OCI-LY1 (cell line): ENCODE results near the gene CHI3L1.

Source experiments
- H2AFZ ChIP-seq: fragments of 200-600 bp; sonication (generic), shearing (Covaris generic); 2 replicates; pipeline ENCODE4 v1.6.0; 2014; ENCODE audit warnings: antibody characterized with exemption, mild to moderate bottlenecking, low read length
- H3F3A ChIP-seq: fragments of 200-600 bp; sonication (generic), shearing (Covaris generic); 2 replicates; pipeline ENCODE4 v1.6.0; 2014; ENCODE audit warnings: mild to moderate bottlenecking, antibody characterized with exemption, low read length, moderate library complexity; ENCODE audit not compliant: insufficient read depth
- H3K27ac ChIP-seq: fragments of 200-600 bp; sonication (generic); 2 replicates; pipeline ENCODE4 v1.5.1; 2014; ENCODE audit warnings: low read length, mixed run types, mild to moderate bottlenecking, low read depth; ENCODE audit not compliant: poor library complexity, severe bottlenecking
- H3K27me3 ChIP-seq: fragments of 200-600 bp; sonication (generic); 2 replicates; pipeline ENCODE4 v1.6.0; 2014; ENCODE audit warnings: antibody characterized with exemption, mild to moderate bottlenecking, low read length, moderate library complexity; ENCODE audit not compliant: insufficient read depth
- H3K36me3 ChIP-seq: fragments of 200-600 bp; sonication (generic); 2 replicates; pipeline ENCODE4 v1.6.1; 2014; ENCODE audit warnings: mild to moderate bottlenecking, antibody characterized with exemption, low read length, moderate library complexity, mixed read lengths; ENCODE audit not compliant: insufficient read depth
- H3K4me1 ChIP-seq: fragments of 200-600 bp; sonication (generic); 2 replicates; pipeline ENCODE4 v1.5.1; 2014; ENCODE audit warnings: mild to moderate bottlenecking, low read length, moderate library complexity; ENCODE audit not compliant: insufficient read depth, severe bottlenecking
- H3K4me2 ChIP-seq: fragments of 200-600 bp; sonication (generic), shearing (Covaris generic); 2 replicates; pipeline ENCODE4 v1.6.1; 2014; ENCODE audit warnings: low read length
- H3K4me3 ChIP-seq: fragments of 200-600 bp; sonication (generic); 2 replicates; pipeline ENCODE4 v1.5.1; 2014; ENCODE audit warnings: low read length, low read depth, mild to moderate bottlenecking, mixed read lengths; ENCODE audit not compliant: poor library complexity, severe bottlenecking
- H3K79me2 ChIP-seq: fragments of 200-600 bp; shearing (Covaris generic); 2 replicates; pipeline ENCODE4 v1.6.1; 2016; ENCODE audit warnings: mixed run types, low read length, mixed read lengths; ENCODE audit not compliant: insufficient read depth
- H3K9ac ChIP-seq: fragments of 200-600 bp; sonication (generic), shearing (Covaris generic); 2 replicates; pipeline ENCODE4 v1.6.1; 2014; ENCODE audit warnings: mild to moderate bottlenecking, low read length, mixed read lengths
- H3K9me2 ChIP-seq: fragments of 200-600 bp; sonication (generic), shearing (Covaris generic); 2 replicates; pipeline ENCODE4 v1.6.1; 2014; ENCODE audit warnings: low read depth, mild to moderate bottlenecking, low read length, mixed read lengths
- H3K9me3 ChIP-seq: fragments of 200-600 bp; shearing (Covaris generic); 2 replicates; pipeline ENCODE4 v1.6.1; 2014; ENCODE audit warnings: low read length, mixed read lengths
- H4K20me1 ChIP-seq: fragments of 200-600 bp; sonication (generic), shearing (Covaris generic); 2 replicates; pipeline ENCODE4 v1.6.0; 2016; ENCODE audit warnings: mild to moderate bottlenecking, low read length; ENCODE audit not compliant: insufficient read depth
- EZH2 ChIP-seq: fragments of 200-600 bp; sonication (generic), shearing (Covaris generic); IDR thresholded peaks from 2 replicates; pipeline ENCODE4 v1.8.0; 2017; ENCODE audit warnings: borderline replicate concordance, mixed run types, mild to moderate bottlenecking, antibody characterized with exemption, low read length, moderate library complexity, mixed read lengths
- TF ChIP-seq, protein P1 (sequence below): fragments of 200-600 bp; sonication (generic), shearing (Covaris generic); IDR thresholded peaks from 2 replicates; pipeline ENCODE4 v1.5.1; 2017; ENCODE audit warnings: mild to moderate bottlenecking, antibody characterized with exemption, low read length, moderate library complexity, mixed read lengths

CHI3L1 gene

DNA sequence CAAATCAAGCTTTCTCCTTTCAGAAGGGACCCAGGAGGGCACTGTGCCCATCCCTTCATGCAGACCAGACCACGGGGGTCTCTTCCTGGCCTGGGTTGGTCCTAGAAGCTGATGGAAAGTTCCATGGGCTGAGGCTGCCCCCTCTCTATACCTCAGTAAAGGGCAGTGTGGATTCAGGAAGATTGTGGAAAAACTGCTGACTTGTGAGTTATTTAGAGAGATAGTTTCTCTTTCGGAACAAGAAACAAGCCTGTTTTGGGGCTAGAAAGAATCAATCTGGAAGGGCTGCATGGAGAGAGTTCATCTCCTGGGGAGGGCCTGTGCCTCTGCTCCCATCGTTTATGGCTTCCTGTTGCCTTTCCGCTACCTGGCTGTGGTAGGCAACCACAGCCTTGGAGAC lies 42.2 kb upstream of the CHI3L1 start:
- Histone ChIP-seq H3K36me3 (no peaks in the 10 kb centered on the region), H3K9ac (no peak overlapping the region), H3K4me1 (no peaks in the 10 kb centered on the region), H4K20me1 (no peaks in the 10 kb centered on the region), H3K4me3 (no peak overlapping the region), H3K4me2 (no peak overlapping the region), H3K9me2 (no peaks in the 10 kb centered on the region), H3K27me3 (no peaks in the 10 kb centered on the region), H3K9me3 (no peaks in the 10 kb centered on the region), H3F3A (no peaks in the 10 kb centered on the region), H3K27ac (no peak overlapping the region), H2AFZ (no peak overlapping the region), H3K79me2 (no peaks in the 10 kb centered on the region)
- TF ChIP-seq EZH2 = no peak
- TF ChIP-seq, protein P1, sequence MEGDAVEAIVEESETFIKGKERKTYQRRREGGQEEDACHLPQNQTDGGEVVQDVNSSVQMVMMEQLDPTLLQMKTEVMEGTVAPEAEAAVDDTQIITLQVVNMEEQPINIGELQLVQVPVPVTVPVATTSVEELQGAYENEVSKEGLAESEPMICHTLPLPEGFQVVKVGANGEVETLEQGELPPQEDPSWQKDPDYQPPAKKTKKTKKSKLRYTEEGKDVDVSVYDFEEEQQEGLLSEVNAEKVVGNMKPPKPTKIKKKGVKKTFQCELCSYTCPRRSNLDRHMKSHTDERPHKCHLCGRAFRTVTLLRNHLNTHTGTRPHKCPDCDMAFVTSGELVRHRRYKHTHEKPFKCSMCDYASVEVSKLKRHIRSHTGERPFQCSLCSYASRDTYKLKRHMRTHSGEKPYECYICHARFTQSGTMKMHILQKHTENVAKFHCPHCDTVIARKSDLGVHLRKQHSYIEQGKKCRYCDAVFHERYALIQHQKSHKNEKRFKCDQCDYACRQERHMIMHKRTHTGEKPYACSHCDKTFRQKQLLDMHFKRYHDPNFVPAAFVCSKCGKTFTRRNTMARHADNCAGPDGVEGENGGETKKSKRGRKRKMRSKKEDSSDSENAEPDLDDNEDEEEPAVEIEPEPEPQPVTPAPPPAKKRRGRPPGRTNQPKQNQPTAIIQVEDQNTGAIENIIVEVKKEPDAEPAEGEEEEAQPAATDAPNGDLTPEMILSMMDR = no peak

DNA sequence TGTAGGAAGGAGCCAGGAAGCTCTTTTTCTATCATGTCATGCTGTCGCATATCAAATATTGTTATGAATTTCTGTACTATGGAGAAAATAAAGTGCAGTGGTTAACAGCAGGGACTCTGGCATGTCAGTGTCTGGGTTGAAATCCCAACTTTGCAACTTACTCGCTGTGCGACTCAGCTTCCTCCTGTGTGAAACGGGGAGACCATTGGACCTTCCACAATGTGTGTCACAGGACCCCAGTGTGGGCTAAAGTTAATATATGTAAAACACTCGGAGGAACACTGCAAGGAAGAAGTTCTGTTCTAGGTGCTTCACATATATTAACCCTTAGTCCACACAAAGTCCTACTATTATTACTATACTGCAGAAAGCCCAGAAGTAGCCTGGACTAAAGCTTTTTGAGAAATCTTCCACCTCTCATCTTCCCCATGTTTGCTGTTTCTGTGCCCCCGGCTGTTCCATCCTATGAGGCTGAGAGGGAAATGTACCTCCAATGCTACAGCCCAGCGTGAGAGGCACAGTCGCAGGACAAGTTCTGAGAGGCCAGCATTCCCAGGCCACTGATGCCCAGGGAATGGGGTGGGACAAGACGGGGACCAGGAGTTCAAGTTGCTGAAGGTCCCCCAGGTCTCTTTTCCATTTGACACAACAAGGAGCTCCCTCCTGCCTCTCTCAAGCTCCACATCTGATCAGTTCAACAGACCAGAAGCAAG lies 41.0 kb upstream of the CHI3L1 start:
- H3K79me2 ChIP-seq = no peaks in the 10 kb centered on the region
- H3K4me2 ChIP-seq = no peak overlapping the region
- H3K4me1 ChIP-seq = no peaks in the 10 kb centered on the region
- no peak overlapping the region for H3K4me3 ChIP-seq
- no peaks in the 10 kb centered on the region for H4K20me1 ChIP-seq
- TF ChIP-seq, protein P1 = no peak
- no peak for TF ChIP-seq EZH2
- no peak overlapping the region for H3K27ac ChIP-seq
- H3K9ac ChIP-seq = no peak overlapping the region
- no peaks in the 10 kb centered on the region for H3K9me3 ChIP-seq
- no peaks in the 10 kb centered on the region for H3K36me3 ChIP-seq
- no peak overlapping the region for H2AFZ ChIP-seq
- no peaks in the 10 kb centered on the region for H3K27me3 ChIP-seq
- no peaks in the 10 kb centered on the region for H3F3A ChIP-seq
- H3K9me2 ChIP-seq = no peaks in the 10 kb centered on the region

DNA sequence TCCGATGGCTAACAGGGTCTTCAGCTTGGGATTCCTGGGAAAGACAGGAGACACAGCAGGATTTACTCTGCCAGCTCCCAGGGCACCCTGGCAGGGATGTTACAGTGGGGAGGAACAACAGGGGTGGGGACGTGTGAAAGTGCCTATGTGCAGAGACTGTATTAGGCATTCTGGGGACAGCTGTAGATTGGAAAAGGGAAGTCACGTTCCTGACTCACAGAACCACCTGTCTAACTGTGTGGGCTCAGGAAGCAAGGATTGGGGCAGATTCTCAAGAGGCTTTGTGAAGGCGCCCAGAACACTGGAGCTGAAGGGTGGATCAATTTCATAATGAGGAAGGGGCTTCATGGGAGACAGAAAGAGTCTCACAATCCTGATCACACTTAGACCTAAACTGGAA lies 38.6 kb upstream of the CHI3L1 start:
- Histone ChIP-seq H3K9me2 (no peaks in the 10 kb centered on the region), H3K27ac (no peak overlapping the region), H3F3A (no peaks in the 10 kb centered on the region), H3K27me3 (no peaks in the 10 kb centered on the region), H3K9me3 (no peaks in the 10 kb centered on the region), H3K4me3 (no peak overlapping the region), H3K4me1 (no peaks in the 10 kb centered on the region), H3K4me2 (no peak overlapping the region), H2AFZ (no peak overlapping the region), H3K9ac (no peak overlapping the region), H3K36me3 (no peaks in the 10 kb centered on the region), H4K20me1 (no peaks in the 10 kb centered on the region), H3K79me2 (no peaks in the 10 kb centered on the region)
- TF ChIP-seq EZH2 = no peak
- TF ChIP-seq, protein P1 = no peak
